ENCODE measurements around the gene ZNF613. TPM values are rescaled to one million over a fixed set of nuclear protein-coding genes. Genes with fewer than 3 reads are reported as not detected.
"Not testable (repeated sequence)": the region's sequence is repeated elsewhere in the genome, so short reads cannot be mapped to it uniquely, and the experiment has no call there.

Gene ZNF613
- total and polyA plus RNA-seq, 2 of the 13 experiments (the other 11 are each of a cell fraction or from before 2014, with no cell fraction given), result 3.6 to 8.3 TPM

- intact Hi-C loops (cut with micrococcal nuclease; ENCODE audit: unreplicated experiment) (no loop called here), in situ Hi-C loops (cut with HindIII; ENCODE audit: extremely low pct_ligation_motif_present, low pct_unique_long_range_greater_than_20kb) (no loop called here)
- Histone ChIP-seq H3K27me3 (ENCODE audit: control insufficient read depth in 1 of 2, insufficient read depth in 2 of 2, low read length in 2 of 2) (no peaks in the 10 kb centered on the region), H2AFZ (ENCODE audit: low read length) (no peak overlapping the region), H3K27ac (ENCODE audit: extremely low read length, insufficient read depth, low read length) (no peak overlapping the region), H3K4me3 (replicated peaks in 1 of 3; ENCODE audit: insufficient read depth in 1 of 3, low read depth in 2 of 3, low read length in 3 of 3) (no peak overlapping the region), H3K36me3 (replicated peaks in 1 of 2; ENCODE audit: control insufficient read depth in 1 of 2, insufficient read depth in 2 of 2, low read length in 2 of 2) (peaks cover 0 to 4% of the 10 kb centered on the region in 2 experiments; a peak in 1 of 5 replicates), H3K9me3 (ENCODE audit: low read length) (peaks cover 49% of the 10 kb centered on the region; the same call in 1 of the 2 replicates), H3K79me2 (ENCODE audit: insufficient read depth, low read length) (peaks cover 26% of the 10 kb centered on the region), H3K4me1 (ENCODE audit: insufficient read depth, low read length) (peaks cover 1% of the 10 kb centered on the region; the same call in 1 of the 2 replicates), H3K4me2 (ENCODE audit: low read depth, low read length) (no peak overlapping the region), H4K20me1 (ENCODE audit: insufficient read depth, low read length) (no peaks in the 10 kb centered on the region), H3K9ac (ENCODE audit: insufficient read depth, low read depth, low read length) (no peak overlapping the region)
- FAIRE-seq (no peak), ATAC-seq (no peak), DNase-seq (ENCODE audit: low spot score) (no peak)
- TF ChIP-seq ZNF75D (CRISPR knock-in tag; IDR thresholded peaks at IDR 0.05; ENCODE audit: borderline replicate concordance), result no peak
- peak; percentile 60 for TF ChIP-seq CEBPG (CRISPR knock-in tag; IDR thresholded peaks at IDR 0.05)
- TF ChIP-seq CEBPB (IDR thresholded peaks at IDR 0.05; ENCODE audit: borderline replicate concordance, low read depth, low read length), result peak; percentile 82
- 91% methylated on average over 6 of the region's 6 CpGs for WGBS (ENCODE audit: low lambda C conversion rate)
- ChIA-PET CTCF (ENCODE audit: low intra/inter-chr PET ratio, low total read pairs) (no interaction called here), POLR2A (no interaction called here)
- no TSS peak for BruUV-seq (replicated peaks)
These were observed 53.0 kb downstream of the ZNF613 start for GRCh38 chr19:51980116-51980736.

GRCh38 chr19:51980926-51981325, 53.7 kb downstream of the ZNF613 start:
- H4K20me1 ChIP-seq (ENCODE audit: insufficient read depth, low read length); in situ Hi-C loops (cut with HindIII; ENCODE audit: extremely low pct_ligation_motif_present, low pct_unique_long_range_greater_than_20kb); BruUV-seq (replicated peaks); H3K27ac ChIP-seq (ENCODE audit: extremely low read length, insufficient read depth, low read length); FAIRE-seq; ATAC-seq; H2AFZ ChIP-seq (ENCODE audit: low read length); intact Hi-C loops (cut with micrococcal nuclease; ENCODE audit: unreplicated experiment); H3K36me3 ChIP-seq (replicated peaks in 1 of 2; ENCODE audit: control insufficient read depth in 1 of 2, insufficient read depth in 2 of 2, low read length in 2 of 2); H3K4me3 ChIP-seq (replicated peaks in 1 of 3; ENCODE audit: insufficient read depth in 1 of 3, low read depth in 2 of 3, low read length in 3 of 3); H3K27me3 ChIP-seq (ENCODE audit: control insufficient read depth in 1 of 2, insufficient read depth in 2 of 2, low read length in 2 of 2); H3K9ac ChIP-seq (ENCODE audit: insufficient read depth, low read depth, low read length); POLR2A ChIA-PET; H3K4me2 ChIP-seq (ENCODE audit: low read depth, low read length); H3K4me1 ChIP-seq (ENCODE audit: insufficient read depth, low read length); CTCF ChIA-PET (ENCODE audit: low intra/inter-chr PET ratio, low total read pairs); DNase-seq (ENCODE audit: low spot score): not testable (repeated sequence)
- H3K9me3 ChIP-seq (ENCODE audit: low read length), result peaks cover 45% of the 10 kb centered on the region; the same call in 1 of the 2 replicates
- H3K79me2 ChIP-seq (ENCODE audit: insufficient read depth, low read length), result peaks cover 32% of the 10 kb centered on the region
- 91% methylated on average over 3 of the region's 6 CpGs for WGBS (ENCODE audit: low lambda C conversion rate)
